HCT116 (cell line): ENCODE data around the gene LMBRD2.

ENCODE experiments used
- CTCF ChIP-seq, 3 experiments: fragments of 200-600 bp in 1 of 3; sonication (generic) in 1 of 3; IDR thresholded peaks in 2 of 3; conservative IDR thresholded peaks in 1 of 3; 2 replicates each; pipeline ENCODE4 v1.5.1; 2012 to 2017; ENCODE audit warnings: low read depth in 2 of 3, low read length in 2 of 3, antibody characterized with exemption in 1 of 3, borderline replicate concordance in 1 of 3, control low read depth in 1 of 3, mild to moderate bottlenecking in 1 of 3, mixed read lengths in 1 of 3, mixed run types in 1 of 3, moderate library complexity in 1 of 3; ENCODE audit not compliant: insufficient read depth in 1 of 3
- EZH2phosphoT487 ChIP-seq: fragments of 200-600 bp; IDR thresholded peaks from 2 replicates; pipeline ENCODE4 v1.6.1; 2018; ENCODE audit warnings: antibody characterized with exemption, borderline replicate concordance
- FOSL1 ChIP-seq: IDR thresholded peaks from 2 replicates; pipeline ENCODE4 v1.6.1; 2012; ENCODE audit warnings: low read depth
- POLR2A ChIP-seq: IDR thresholded peaks from 2 replicates; pipeline ENCODE4 v1.7.0; 2011; ENCODE audit warnings: borderline replicate concordance; ENCODE audit not compliant: insufficient read depth, insufficient read length; ENCODE audit errors: extremely low read depth
- RAD21 ChIP-seq: IDR thresholded peaks from 2 replicates; pipeline ENCODE4 v1.6.1; 2012; ENCODE audit warnings: low read depth, mild to moderate bottlenecking
- SRF ChIP-seq: IDR thresholded peaks from 2 replicates; pipeline ENCODE4 v1.6.1; 2012; ENCODE audit warnings: low read depth
- YY1 ChIP-seq: IDR thresholded peaks from 2 replicates; pipeline ENCODE4 v1.6.1; 2011; ENCODE audit warnings: low read length, low read depth, moderate library complexity, mild to moderate bottlenecking; ENCODE audit not compliant: insufficient replicate concordance; ENCODE audit errors: extremely low read depth
- ZFX ChIP-seq: fragments of 450-650 bp; IDR thresholded peaks from 2 replicates; pipeline ENCODE4 v1.6.1; 2017

- TF ChIP-seq CTCF (IDR thresholded peaks at IDR 0.05 in 2 of 3, conservative IDR thresholded peaks at IDR 0.05 in 1 of 3; ENCODE audit: borderline replicate concordance in 1 of 3, insufficient read depth in 1 of 3, low read depth in 2 of 3, low read length in 2 of 3) (no peak), RAD21 (no peak), ZFX (no peak), POLR2A (no peak), FOSL1 (no peak), EZH2phosphoT487 (no peak), SRF (no peak), YY1 (no peak)
Observed at GRCh38 chr5:36180556-36181350, 29.1 kb upstream of the LMBRD2 start.
